ENCODE measurements around the gene CBFA2T3.

- TF ChIP-seq CTCF (IDR thresholded peaks at IDR 0.05) (no peak), TCF7L2 (IDR thresholded peaks at IDR 0.05; ENCODE audit: low read depth, low read length) (no peak), POLR2AphosphoS5 (IDR thresholded peaks at IDR 0.05; ENCODE audit: low read depth, low read length) (no peak), REST (IDR thresholded peaks at IDR 0.05; ENCODE audit: insufficient read depth in 1 of 2, low read depth in 2 of 2, low read length in 1 of 2) (no peak), SIN3A (IDR thresholded peaks at IDR 0.05; ENCODE audit: borderline replicate concordance, insufficient read depth, low read depth, low read length) (no peak)
Measured at GRCh38 chr16:89019511-89019910, 42.5 kb upstream of the CBFA2T3 start.
